SKM-1 treated with dmso at 0.1 percent for 144 hours (cell line): ENCODE measurements around the gene SLC44A5.
A peak's percentile ranks its signal among the peaks of the same experiment; 100 is the strongest.
"Not testable (repeated sequence)": the region's sequence is repeated elsewhere in the genome, so short reads cannot be mapped to it uniquely, and the experiment has no call there.

Experiments
- DNase-seq: peaks from one replicate; lab custom pipeline; 2025; ENCODE audit not compliant: unreplicated experiment; lab: John Stamatoyannopoulos, UW

The SLC44A5 gene

GRCh38 chr1:75611014-75611413, at the start of gene SLC44A5:
SLC44A5 (minus strand) TSS chr1:75611114; CDS start chr1:75541447, 69,667 bp downstream.
- no peak for DNase-seq

GRCh38 chr1:75655931-75656330, 45.0 kb upstream of the SLC44A5 start:
- DNase-seq = no peak

DNA sequence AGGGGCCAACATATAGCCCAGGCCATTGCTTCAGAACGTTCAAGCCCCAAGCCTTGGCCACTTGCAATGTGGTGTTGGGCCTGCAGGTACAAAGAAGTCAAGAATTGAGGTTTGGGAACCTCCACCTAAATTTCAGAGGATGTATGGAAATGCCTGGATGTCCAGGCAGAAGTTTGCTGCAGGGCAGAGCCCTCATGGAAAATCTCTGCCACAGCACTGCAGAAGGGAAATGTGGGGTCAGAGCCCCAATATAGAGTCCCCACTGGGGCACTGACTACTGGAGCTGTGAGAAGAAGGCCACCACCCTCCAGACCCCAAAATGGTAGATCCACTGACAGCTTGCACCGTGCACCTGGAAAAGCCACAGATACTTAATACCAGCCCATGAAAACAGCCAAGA, 36.3 kb upstream of the SLC44A5 start:
- DNase-seq = not testable (repeated sequence)

- not testable (repeated sequence) for DNase-seq
Observed at GRCh38 chr1:75645153-75645552, 34.2 kb upstream of the SLC44A5 start.

DNA sequence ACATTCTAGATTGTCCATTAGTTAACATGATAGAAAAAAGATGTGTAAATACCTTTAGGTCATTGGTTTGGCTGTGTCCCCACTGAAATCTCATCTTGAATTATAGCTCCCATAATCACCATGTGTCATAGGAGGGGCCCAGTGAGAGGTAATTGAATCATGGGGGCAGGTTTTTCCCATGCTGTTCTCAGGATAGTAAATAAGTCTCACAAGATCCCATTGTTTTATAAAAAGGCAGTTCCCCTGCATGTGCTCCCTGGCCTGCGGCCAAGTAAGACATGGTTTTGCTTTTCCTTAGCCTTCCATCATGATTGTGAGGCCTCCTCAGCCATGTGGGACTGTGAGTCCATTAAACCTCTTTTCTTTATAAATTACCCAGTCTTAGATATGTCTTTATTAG, 32.5 kb upstream of the SLC44A5 start:
- DNase-seq = no peak

- DNase-seq = peak; percentile 47
Observed at GRCh38 chr1:75641325-75641724, 30.4 kb upstream of the SLC44A5 start.

DNA sequence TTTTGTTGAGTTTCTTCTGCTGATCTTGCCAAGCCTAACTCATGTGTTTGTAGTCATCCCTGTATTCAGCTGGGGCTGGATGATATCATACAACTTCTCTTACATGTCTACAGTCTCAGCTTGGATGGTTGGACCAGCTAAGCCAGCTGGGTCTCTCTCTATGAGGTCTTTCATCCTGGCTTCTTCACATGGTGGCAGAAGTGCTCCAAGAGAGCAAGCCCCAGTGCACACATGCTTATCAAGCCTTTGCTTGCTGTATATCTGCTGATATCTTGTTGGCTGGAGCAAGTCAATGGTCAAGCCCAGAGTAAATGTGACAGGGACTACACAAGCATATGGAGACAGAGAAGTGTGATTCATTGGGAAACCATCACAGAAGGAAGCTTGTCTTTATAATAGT, 29.2 kb upstream of the SLC44A5 start:
- DNase-seq = no peak

DNA sequence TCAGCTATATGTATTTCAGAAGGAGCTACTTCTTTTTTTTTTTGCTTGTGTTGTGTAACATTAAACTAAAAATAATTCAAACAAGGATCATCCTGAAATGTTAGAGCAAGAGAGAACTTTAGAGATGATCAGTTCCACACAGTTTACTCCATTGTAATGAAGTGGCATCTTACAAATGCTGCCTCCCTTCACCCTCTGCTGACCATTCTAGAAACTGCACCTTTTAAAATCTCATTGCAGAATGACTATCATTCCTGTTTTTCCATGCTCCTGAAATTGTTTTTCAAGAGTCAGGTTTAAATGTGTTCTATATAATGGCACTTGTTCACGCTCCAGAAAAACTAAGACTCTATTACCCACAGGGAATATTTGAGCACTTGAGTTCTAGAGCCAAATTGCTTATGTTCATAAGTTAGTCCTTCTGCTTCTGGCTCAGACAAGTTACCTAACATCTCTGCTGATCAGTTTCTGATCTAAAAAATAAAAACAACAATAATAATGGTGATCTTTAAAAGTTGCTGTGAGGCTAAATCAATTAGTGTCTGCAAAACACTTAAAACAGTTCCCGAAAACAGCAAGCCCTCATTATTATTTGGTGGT, 21.5 kb upstream of the SLC44A5 start:
- DNase-seq = peak; percentile 77

DNA sequence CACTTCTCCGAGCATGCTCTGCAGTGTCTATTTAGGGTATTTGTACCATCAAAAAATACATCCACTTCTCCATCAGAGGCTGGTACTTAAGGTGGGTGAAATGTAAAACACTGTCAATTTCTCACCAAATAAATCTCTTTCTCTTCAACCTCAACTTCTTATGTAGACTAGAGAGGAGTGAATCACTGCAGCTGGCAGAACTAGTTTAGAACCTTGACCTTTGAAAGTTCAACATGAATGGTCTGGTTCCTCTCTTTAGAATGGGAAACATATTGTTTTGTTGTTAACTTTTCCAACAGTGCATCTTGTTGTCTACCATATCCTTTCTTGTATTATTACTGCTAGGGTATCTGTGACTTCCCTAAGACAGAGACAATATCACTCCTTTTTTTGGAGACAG, 20.1 kb upstream of the SLC44A5 start:
- no peak for DNase-seq

- no peak for DNase-seq
Observed at GRCh38 chr1:75630004-75630594, 19.2 kb upstream of the SLC44A5 start.

GRCh38 chr1:75625795-75626194, 14.9 kb upstream of the SLC44A5 start:
- peak; percentile 34 for DNase-seq

DNA sequence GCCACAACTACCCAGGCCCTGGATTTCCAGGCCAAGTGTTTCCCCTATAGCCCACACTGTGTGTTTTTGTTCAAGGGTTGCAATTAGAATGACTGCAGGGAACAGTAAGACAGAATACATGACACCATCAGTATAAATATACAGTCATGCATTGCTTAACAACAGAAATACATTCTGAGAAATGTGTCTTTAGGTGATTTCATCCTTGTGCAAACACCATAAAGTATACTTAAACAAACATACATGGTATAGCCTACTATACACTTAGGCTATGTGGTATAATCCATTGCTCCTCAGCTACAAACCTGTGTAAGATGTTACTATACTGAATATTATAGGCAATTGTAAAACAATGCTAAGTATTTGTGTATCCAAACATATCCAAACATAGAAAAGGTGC, 7.5 kb upstream of the SLC44A5 start:
- no peak for DNase-seq

DNA sequence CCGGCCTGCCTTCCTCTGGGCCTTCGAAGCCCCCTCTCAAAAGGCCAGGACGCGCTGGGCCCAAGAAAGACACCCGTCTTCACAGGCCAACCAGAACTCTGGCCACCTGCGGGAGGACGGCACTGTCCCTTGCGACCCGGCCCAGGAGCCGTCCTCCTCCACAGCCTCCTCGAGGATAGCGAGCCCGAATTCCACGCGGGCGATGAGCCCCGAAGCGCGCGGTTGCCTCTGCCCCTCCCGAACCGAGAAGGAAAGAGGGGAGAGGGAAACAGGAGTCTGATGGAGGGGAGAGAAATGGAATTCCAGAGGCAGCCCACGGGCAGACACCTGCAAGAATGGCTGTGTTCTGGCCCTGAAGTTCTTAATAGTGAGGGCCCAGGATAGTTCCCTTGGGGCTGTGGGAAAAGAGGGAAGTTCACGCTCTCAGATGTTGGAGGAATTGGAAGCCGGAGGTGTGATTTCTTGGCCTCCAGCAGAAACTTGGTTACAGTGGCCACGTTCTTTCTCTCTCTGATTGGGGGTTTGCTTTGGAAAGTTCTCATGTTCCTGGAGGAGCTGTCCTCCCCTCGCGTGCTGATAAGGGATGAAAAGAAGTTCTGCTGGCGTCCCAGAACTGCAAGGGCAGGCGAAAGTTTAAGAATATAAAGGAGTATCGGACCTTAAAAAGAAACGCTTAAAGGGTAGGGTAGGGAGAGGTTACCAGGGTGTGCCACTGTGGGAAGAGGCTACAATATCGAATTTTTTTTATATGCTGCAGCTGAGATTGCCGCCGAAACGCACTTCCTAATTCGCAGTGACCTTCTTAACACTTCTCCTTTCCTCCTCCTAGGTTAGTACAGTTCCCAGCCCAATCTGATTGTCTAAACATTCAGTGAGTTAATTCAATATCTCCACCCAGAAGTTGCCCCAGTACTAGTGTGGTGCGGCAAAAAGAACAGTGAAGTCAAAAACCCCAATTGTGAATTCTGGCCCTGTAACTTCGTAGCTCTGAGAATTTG, 5.8 kb upstream of the SLC44A5 start:
- DNase-seq = no peak

DNA sequence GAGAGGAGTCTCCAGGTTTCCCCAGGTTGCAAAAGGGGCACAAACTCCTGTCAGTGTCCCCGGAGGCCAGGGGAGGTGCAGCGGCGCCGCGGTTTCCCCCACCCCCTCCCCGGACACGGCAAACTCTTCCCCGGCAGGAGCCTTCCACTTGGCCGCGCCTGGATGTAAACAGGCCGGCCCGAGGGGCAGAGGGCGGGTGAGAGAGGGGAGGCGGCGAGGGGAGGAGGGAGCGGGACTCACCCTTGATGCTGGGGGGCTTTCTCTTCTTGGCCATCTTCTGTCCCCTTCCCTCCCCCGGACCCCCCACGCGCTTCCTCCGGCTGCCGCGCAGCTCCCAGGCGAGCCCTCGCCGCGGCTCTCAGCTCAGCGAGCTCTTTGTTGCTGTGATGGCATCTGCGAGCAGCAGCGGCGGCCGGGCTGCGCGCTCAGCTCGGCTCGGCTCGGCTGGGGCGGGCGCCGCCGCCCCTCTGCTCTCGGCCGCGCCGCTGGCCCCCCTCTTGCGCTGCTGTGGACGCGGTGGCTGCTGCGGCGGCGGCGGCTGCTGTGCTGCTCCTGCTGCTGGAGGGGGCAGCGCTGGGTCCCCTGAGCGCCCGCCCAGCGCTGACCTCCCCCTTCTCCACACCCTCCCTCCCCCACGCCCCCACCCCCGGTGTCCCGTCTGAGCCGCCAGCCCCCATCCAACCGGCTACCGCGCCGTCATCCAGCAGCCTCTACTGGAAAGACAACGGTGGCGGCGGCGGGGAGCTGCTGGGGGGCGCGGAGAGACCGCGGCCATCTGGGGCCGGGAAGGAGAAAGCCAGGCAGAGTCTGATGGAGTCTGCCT, 4.9 kb upstream of the SLC44A5 start:
- DNase-seq = no peak

GRCh38 chr1:75614399-75614756, 3.5 kb upstream of the SLC44A5 start:
- no peak for DNase-seq

GRCh38 chr1:75613916-75614315, 3.0 kb upstream of the SLC44A5 start:
- DNase-seq = no peak

DNA sequence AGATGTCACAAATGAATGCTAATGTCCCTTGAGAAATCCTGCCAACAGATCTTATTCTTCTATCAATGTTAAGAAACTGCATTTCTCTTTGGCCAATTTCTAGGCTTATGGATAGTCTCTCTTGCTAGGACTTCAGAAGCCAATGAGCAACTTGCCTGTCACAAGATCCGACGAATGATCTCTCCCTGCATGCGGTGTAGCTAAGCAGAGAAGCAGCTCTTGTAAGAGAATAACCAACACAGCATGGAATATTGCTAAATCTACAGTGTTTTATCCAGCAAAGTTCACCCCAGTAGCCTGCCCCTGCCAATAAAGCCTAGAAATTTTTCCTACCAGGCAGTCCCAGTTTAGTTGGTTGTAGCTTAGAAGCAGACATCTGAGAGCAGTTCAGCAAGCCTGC, 2.1 kb upstream of the SLC44A5 start:
- no peak for DNase-seq

- DNase-seq = no peak
Observed at GRCh38 chr1:75602486-75602885, 8.4 kb downstream of the SLC44A5 start.

DNA sequence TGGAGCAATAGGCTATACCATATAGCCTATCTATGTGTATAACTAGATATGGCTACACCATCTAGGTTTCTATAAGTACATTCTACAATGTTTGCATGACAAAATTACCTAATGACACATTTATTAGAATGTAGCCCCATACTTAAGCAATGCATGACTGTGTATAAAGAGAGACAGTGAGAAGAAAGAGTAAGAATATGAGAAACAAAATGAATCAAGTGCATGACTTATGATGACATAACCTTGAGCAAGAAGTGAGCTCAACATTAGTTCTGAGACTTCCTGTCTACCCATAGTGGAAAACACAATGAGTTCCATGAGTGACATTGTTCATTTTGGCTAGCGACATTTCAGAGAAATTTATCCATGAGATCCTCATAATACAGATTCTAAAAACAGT, 10.1 kb downstream of the SLC44A5 start:
- no peak for DNase-seq

GRCh38 chr1:75594327-75594726, 16.6 kb downstream of the SLC44A5 start:
- no peak for DNase-seq

DNA sequence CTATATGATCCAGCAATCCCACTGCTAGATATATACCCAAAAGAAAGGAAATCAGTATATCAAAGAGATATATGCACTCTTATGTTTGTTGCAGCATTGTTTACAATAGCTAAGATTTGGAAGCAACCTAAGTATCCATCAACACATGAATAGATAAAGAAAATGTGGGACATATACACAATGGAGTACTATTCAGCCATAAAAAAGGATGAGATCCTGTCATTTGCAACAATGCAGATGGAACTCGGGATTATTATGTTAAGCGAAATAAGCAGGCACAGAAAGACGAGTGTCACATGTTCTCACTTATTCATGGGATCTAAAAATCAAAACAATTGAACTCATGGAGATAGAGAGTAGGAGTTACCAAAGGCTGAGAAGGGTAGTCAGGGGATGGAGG, 17.5 kb downstream of the SLC44A5 start:
- DNase-seq = not testable (repeated sequence)
